ENCODE data around the gene SCFD2. TPM values are rescaled to one million over a fixed set of nuclear protein-coding genes. Genes with fewer than 3 reads are reported as not detected.

The SCFD2 gene
- total RNA-seq, 4 donors from 2014 or later, result 14.3 to 37.8 (median 27.7) TPM

- DNase-seq, result no peak
- Histone ChIP-seq H3K27ac (no peak overlapping the region), H3K27me3 (no peaks in the 10 kb centered on the region), H3K9me3 (no peaks in the 10 kb centered on the region), H3K36me3 (no peaks in the 10 kb centered on the region), H3K4me3 (no peak overlapping the region), H3K4me1 (no peaks in the 10 kb centered on the region)
- TF ChIP-seq POLR2A (IDR thresholded peaks at IDR 0.05) (no peak), CTCF (IDR thresholded peaks at IDR 0.05) (no peak)
- intact Hi-C loops (cut with DNase I), result no loop called here
- WGBS, 2 donors, result 83 to 88% methylated on average over 3 of the region's 3 CpGs
Observed at GRCh38 chr4:53208753-53209152, 157.1 kb downstream of the SCFD2 start.

GRCh38 chr4:53205970-53206369 is 159.9 kb downstream of the SCFD2 start:
- no peak overlapping the region for H3K27ac ChIP-seq
- no peaks in the 10 kb centered on the region for H3K36me3 ChIP-seq
- H3K27me3 ChIP-seq, result no peaks in the 10 kb centered on the region
- TF ChIP-seq POLR2A (IDR thresholded peaks at IDR 0.05) (no peak), CTCF (IDR thresholded peaks at IDR 0.05) (no peak)
- H3K4me3 ChIP-seq, result no peak overlapping the region
- intact Hi-C loops (cut with DNase I), result no loop called here
- no peak for DNase-seq
- no peaks in the 10 kb centered on the region for H3K9me3 ChIP-seq
- no peaks in the 10 kb centered on the region for H3K4me1 ChIP-seq

- intact Hi-C loops (cut with DNase I), result loop anchor here (10.0 kb wide), 1 partner anchor 1035 kb away; no protein-coding TSS in a partner anchor
- WGBS, 2 donors, result 92 to 100% methylated on average over 1 of the region's 1 CpG
Observed at GRCh38 chr4:53199356-53199755, 166.5 kb downstream of the SCFD2 start.

GRCh38 chr4:53197772-53198142 is 168.1 kb downstream of the SCFD2 start:
- no peaks in the 10 kb centered on the region for H3K9me3 ChIP-seq
- intact Hi-C loops (cut with DNase I), result loop anchor here (10.0 kb wide), 1 partner anchor 1037 kb away; no protein-coding TSS in a partner anchor
- H3K27ac ChIP-seq, result no peak overlapping the region
- DNase-seq, result no peak
- no peaks in the 10 kb centered on the region for H3K36me3 ChIP-seq
- H3K27me3 ChIP-seq, result no peaks in the 10 kb centered on the region
- TF ChIP-seq CTCF (IDR thresholded peaks at IDR 0.05) (no peak), POLR2A (IDR thresholded peaks at IDR 0.05) (no peak)
- H3K4me3 ChIP-seq, result no peak overlapping the region
- WGBS, 2 donors, result 73 to 86% methylated on average over 1 of the region's 1 CpG
- no peaks in the 10 kb centered on the region for H3K4me1 ChIP-seq

More at GRCh38 chr4:53199356-53199755, 166.5 kb downstream of the SCFD2 start:
- DNase-seq, result no peak
- H3K36me3 ChIP-seq, result no peaks in the 10 kb centered on the region
- H3K9me3 ChIP-seq, result no peaks in the 10 kb centered on the region
- no peak overlapping the region for H3K27ac ChIP-seq
- no peaks in the 10 kb centered on the region for H3K27me3 ChIP-seq
- TF ChIP-seq CTCF (IDR thresholded peaks at IDR 0.05), result no peak
- TF ChIP-seq POLR2A (IDR thresholded peaks at IDR 0.05), result no peak
- H3K4me1 ChIP-seq, result no peaks in the 10 kb centered on the region
- no peak overlapping the region for H3K4me3 ChIP-seq

- Histone ChIP-seq H3K36me3 (no peaks in the 10 kb centered on the region), H3K4me1 (no peaks in the 10 kb centered on the region), H3K4me3 (no peak overlapping the region), H3K27me3 (no peaks in the 10 kb centered on the region), H3K9me3 (no peaks in the 10 kb centered on the region), H3K27ac (no peak overlapping the region)
- intact Hi-C loops (cut with DNase I), result loop anchor here (10.0 kb wide), 1 partner anchor 1038 kb away; no protein-coding TSS in a partner anchor
- no peak for DNase-seq
- no peak for TF ChIP-seq POLR2A (IDR thresholded peaks at IDR 0.05)
- TF ChIP-seq CTCF (IDR thresholded peaks at IDR 0.05), result peak; percentile 62 to 77 (median 70)
- 58 to 67% methylated on average over 4 of the region's 4 CpGs for WGBS, 2 donors
Observed at GRCh38 chr4:53196882-53197771, 168.7 kb downstream of the SCFD2 start.
